ENCODE results near the gene HOXA6. TPM values are rescaled to one million over a fixed set of nuclear protein-coding genes. Genes with fewer than 3 reads are reported as not detected.

HOXA6 gene
- total RNA-seq: 10 to 100 TPM in 3 of 4 donors, 1 to 10 TPM in 1; 5.7 to 15.4 (median 12.4) TPM

- TF ChIP-seq CTCF (IDR thresholded peaks at IDR 0.05) (no peak), POLR2A (IDR thresholded peaks at IDR 0.05) (no peak)
- intact Hi-C loops (cut with DNase I; ENCODE audit: low total_unique reads): no loop called here
- 24 to 25% methylated on average over 42 to 44 of the region's 63 CpGs for WGBS, 2 donors
- H3K4me3 ChIP-seq (ENCODE audit: low read depth, poor library complexity, severe bottlenecking): peak within 1 kb of the TSS; percentile 13
- peak; percentile 74 to 92 for DNase-seq (ENCODE audit: low spot score in 2 of 2)
Measured at GRCh38 chr7:27147199-27148030, at the start of gene HOXA6. HOXA6 (minus strand) TSS chr7:27147774; CDS start chr7:27147749, 25 bp downstream.

GRCh38 chr7:27196287-27196767, 48.8 kb upstream of the HOXA6 start:
- intact Hi-C loops (cut with DNase I; ENCODE audit: low total_unique reads): loop anchor here (10.0 kb wide), 1 partner anchor 828 kb away; no protein-coding TSS in a partner anchor
- TF ChIP-seq POLR2A (IDR thresholded peaks at IDR 0.05) (no peak), CTCF (IDR thresholded peaks at IDR 0.05) (peak in 1 of 3 donors; percentile 47)
- 3% methylated on average over 6 of the region's 6 CpGs for WGBS, 2 donors
- peak; percentile 83 to 98 for DNase-seq (ENCODE audit: low spot score in 2 of 2)
- no peak overlapping the region for H3K4me3 ChIP-seq (ENCODE audit: low read depth, poor library complexity, severe bottlenecking)

- intact Hi-C loops (cut with DNase I; ENCODE audit: low total_unique reads): loop anchor here (10.0 kb wide), 1 partner anchor 830 kb away; no protein-coding TSS in a partner anchor
- 42 to 48% methylated on average over 9 of the region's 9 CpGs for WGBS, 2 donors
- no peak for TF ChIP-seq CTCF (IDR thresholded peaks at IDR 0.05)
- TF ChIP-seq POLR2A (IDR thresholded peaks at IDR 0.05): no peak
- H3K4me3 ChIP-seq (ENCODE audit: low read depth, poor library complexity, severe bottlenecking): no peak overlapping the region
- peak in 1 of 2 donors; percentile 79 for DNase-seq (ENCODE audit: low spot score in 2 of 2)
Measured at GRCh38 chr7:27194686-27195379, 47.3 kb upstream of the HOXA6 start.

GRCh38 chr7:27194002-27194352, 46.4 kb upstream of the HOXA6 start:
- no peak for TF ChIP-seq CTCF (IDR thresholded peaks at IDR 0.05)
- no peak for TF ChIP-seq POLR2A (IDR thresholded peaks at IDR 0.05)
- H3K4me3 ChIP-seq (ENCODE audit: low read depth, poor library complexity, severe bottlenecking): no peak overlapping the region
- intact Hi-C loops (cut with DNase I; ENCODE audit: low total_unique reads): loop anchor here (10.0 kb wide), 1 partner anchor 831 kb away; no protein-coding TSS in a partner anchor
- no peak for DNase-seq (ENCODE audit: low spot score in 2 of 2)
- WGBS, 2 donors: 79 to 83% methylated on average over 2 of the region's 2 CpGs

- intact Hi-C loops (cut with DNase I; ENCODE audit: low total_unique reads): loop anchor here (10.0 kb wide), 1 partner anchor 831 kb away; no protein-coding TSS in a partner anchor
- no peak overlapping the region for H3K4me3 ChIP-seq (ENCODE audit: low read depth, poor library complexity, severe bottlenecking)
- DNase-seq (ENCODE audit: low spot score in 2 of 2): peak in 1 of 2 donors; percentile 75
- 51 to 53% methylated on average over 29 of the region's 29 CpGs for WGBS, 2 donors
- TF ChIP-seq POLR2A (IDR thresholded peaks at IDR 0.05) (no peak), CTCF (IDR thresholded peaks at IDR 0.05) (no peak)
Measured at GRCh38 chr7:27193335-27194001, 45.9 kb upstream of the HOXA6 start.

All from lower leg skin (tissue), 4 donors.